Measurements from ENCODE around the gene SLC39A10. TPM values are rescaled to one million over a fixed set of nuclear protein-coding genes. Genes with fewer than 3 reads are reported as not detected.
"Not testable (repeated sequence)": the region's sequence is repeated elsewhere in the genome, so short reads cannot be mapped to it uniquely, and the experiment has no call there.

The SLC39A10 gene
- total and polyA plus RNA-seq, 2 experiments from 2014 or later = 38.0 to 57.0 TPM

- no peak for DNase-seq (ENCODE audit: low read depth in 1 of 2, low spot score in 1 of 2)
- Histone ChIP-seq H3K9me3 (ENCODE audit: low read depth) (no peaks in the 10 kb centered on the region), H3K27ac (no peak overlapping the region), H3K36me3 (no peaks in the 10 kb centered on the region), H3K27me3 (no peaks in the 10 kb centered on the region), H3K4me3 (no peak overlapping the region), H3K4me1 (ENCODE audit: low read depth) (no peaks in the 10 kb centered on the region)
- no peak for TF ChIP-seq CTCF (IDR thresholded peaks at IDR 0.05; ENCODE audit: low read depth, low read length)
Measured at GRCh38 chr2:195638750-195639149, 18.3 kb upstream of the SLC39A10 start.

GRCh38 chr2:195639238-195639858, 17.7 kb upstream of the SLC39A10 start:
- no peak overlapping the region for H3K27ac ChIP-seq
- no peak overlapping the region for H3K4me3 ChIP-seq
- DNase-seq (ENCODE audit: low read depth in 1 of 2, low spot score in 1 of 2) = no peak
- H3K9me3 ChIP-seq (ENCODE audit: low read depth) = no peaks in the 10 kb centered on the region
- no peak for TF ChIP-seq CTCF (IDR thresholded peaks at IDR 0.05; ENCODE audit: low read depth, low read length)
- no peaks in the 10 kb centered on the region for H3K36me3 ChIP-seq
- H3K27me3 ChIP-seq = no peaks in the 10 kb centered on the region
- H3K4me1 ChIP-seq (ENCODE audit: low read depth) = no peaks in the 10 kb centered on the region

- no peaks in the 10 kb centered on the region for H3K9me3 ChIP-seq (ENCODE audit: low read depth)
- no peak for TF ChIP-seq CTCF (IDR thresholded peaks at IDR 0.05; ENCODE audit: low read depth, low read length)
- H3K27me3 ChIP-seq = no peaks in the 10 kb centered on the region
- H3K27ac ChIP-seq = no peak overlapping the region
- H3K4me1 ChIP-seq (ENCODE audit: low read depth) = no peaks in the 10 kb centered on the region
- no peaks in the 10 kb centered on the region for H3K36me3 ChIP-seq
- no peak overlapping the region for H3K4me3 ChIP-seq
- no peak for DNase-seq (ENCODE audit: low read depth in 1 of 2, low spot score in 1 of 2)
Measured at GRCh38 chr2:195639959-195640358, 17.1 kb upstream of the SLC39A10 start.

GRCh38 chr2:195642027-195642678, 14.9 kb upstream of the SLC39A10 start:
- no peak for DNase-seq (ENCODE audit: low read depth in 1 of 2, low spot score in 1 of 2)
- Histone ChIP-seq H3K27me3 (no peaks in the 10 kb centered on the region), H3K4me1 (ENCODE audit: low read depth) (no peaks in the 10 kb centered on the region), H3K9me3 (ENCODE audit: low read depth) (no peaks in the 10 kb centered on the region), H3K36me3 (no peaks in the 10 kb centered on the region), H3K27ac (no peak overlapping the region), H3K4me3 (no peak overlapping the region)
- no peak for TF ChIP-seq CTCF (IDR thresholded peaks at IDR 0.05; ENCODE audit: low read depth, low read length)

GRCh38 chr2:195642679-195643068, 14.4 kb upstream of the SLC39A10 start:
- H3K36me3 ChIP-seq = no peaks in the 10 kb centered on the region
- TF ChIP-seq CTCF (IDR thresholded peaks at IDR 0.05; ENCODE audit: low read depth, low read length) = no peak
- no peaks in the 10 kb centered on the region for H3K9me3 ChIP-seq (ENCODE audit: low read depth)
- H3K4me3 ChIP-seq = no peak overlapping the region
- no peak for DNase-seq (ENCODE audit: low read depth in 1 of 2, low spot score in 1 of 2)
- no peaks in the 10 kb centered on the region for H3K4me1 ChIP-seq (ENCODE audit: low read depth)
- H3K27ac ChIP-seq = no peak overlapping the region
- no peaks in the 10 kb centered on the region for H3K27me3 ChIP-seq

GRCh38 chr2:195644708-195645107, 12.3 kb upstream of the SLC39A10 start:
- H3K27me3 ChIP-seq; H3K27ac ChIP-seq; H3K4me3 ChIP-seq; DNase-seq (ENCODE audit: low read depth in 1 of 2, low spot score in 1 of 2); H3K9me3 ChIP-seq (ENCODE audit: low read depth); H3K4me1 ChIP-seq (ENCODE audit: low read depth); H3K36me3 ChIP-seq: not testable (repeated sequence)

Measured in cardiac muscle cell (in vitro differentiated cells and primary cell).